Upper lobe of right lung (tissue), 1 donor: ENCODE results near the gene KIF22. TPM values are rescaled to one million over a fixed set of nuclear protein-coding genes. Genes with fewer than 3 reads are reported as not detected.

Source experiments
- ATAC-seq: fragments of 200-7000 bp; cut with Tn5 transposase; one replicate; pipeline ENCODE4 v1.9.1; 2020; ENCODE audit warnings: mild to moderate bottlenecking, moderate library complexity
- DNase-seq: peaks from one replicate; pipeline ENCODE4 v3.0.0-alpha.2; 2020
- H3K27ac ChIP-seq: fragments of 200-600 bp; one replicate; pipeline ENCODE4 v1.8.0; 2022
- H3K27me3 ChIP-seq: fragments of 200-600 bp; one replicate; pipeline ENCODE4 v1.8.0; 2022; ENCODE audit warnings: mild to moderate bottlenecking
- H3K36me3 ChIP-seq: fragments of 200-600 bp; one replicate; pipeline ENCODE4 v1.8.0; 2022
- H3K4me1 ChIP-seq: fragments of 200-600 bp; one replicate; pipeline ENCODE4 v1.8.0; 2022
- H3K4me3 ChIP-seq: fragments of 200-600 bp; one replicate; pipeline ENCODE4 v1.8.0; 2022; ENCODE audit warnings: mild to moderate bottlenecking
- H3K9me3 ChIP-seq: fragments of 200-600 bp; one replicate; pipeline ENCODE4 v1.8.0; 2022
- intact Hi-C: fragments of 100-400 bp; cut with DNase I; formaldehyde crosslinking; loops from one replicate; pipeline ENCODE4 v1.11.0; 2022
- total RNA-seq: library from RNA; stranded (reverse); fragmentation: NEBNext Ultra II Directional; extraction: Animal tissue kit (Norgen Biotek cat#: 25700); gene quantifications from one replicate; pipeline ENCODE4 v1.2.1, GENCODE V29; 2021
- TF ChIP-seq, protein P1 (sequence below): fragments of 200-600 bp; IDR thresholded peaks from one replicate; pipeline ENCODE4 v1.8.0; 2022; ENCODE audit warnings: antibody characterized with exemption
- donor health status: DM: no; HTN: yes; CAD: no; lungs with severe emphysema.

The KIF22 gene
- total RNA-seq, 1 donor from 2014 or later: 19.8 TPM

DNA sequence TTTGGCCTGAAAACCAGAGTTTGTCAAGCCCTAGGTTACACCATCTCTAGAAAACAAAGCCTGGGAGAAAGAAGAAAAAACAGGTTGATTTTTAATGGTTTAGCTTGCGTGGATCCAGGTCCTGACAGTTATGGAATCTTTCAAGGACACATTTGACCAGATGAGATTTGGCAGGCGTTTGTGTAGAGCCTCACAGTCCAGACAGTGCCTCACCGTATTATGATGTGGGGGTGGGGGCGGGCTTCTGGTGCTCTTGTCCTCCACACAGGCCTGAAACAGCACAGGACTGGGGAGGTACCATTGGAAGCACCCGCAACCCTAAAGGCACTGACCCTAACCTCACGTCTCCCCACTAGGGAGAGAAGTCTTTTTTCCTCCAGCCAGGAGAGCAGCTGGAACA lies 49.3 kb downstream of the KIF22 start:
- H3K4me1 ChIP-seq: no peaks in the 10 kb centered on the region
- no peaks in the 10 kb centered on the region for H3K9me3 ChIP-seq
- no peak overlapping the region for H3K4me3 ChIP-seq
- TF ChIP-seq, protein P1, sequence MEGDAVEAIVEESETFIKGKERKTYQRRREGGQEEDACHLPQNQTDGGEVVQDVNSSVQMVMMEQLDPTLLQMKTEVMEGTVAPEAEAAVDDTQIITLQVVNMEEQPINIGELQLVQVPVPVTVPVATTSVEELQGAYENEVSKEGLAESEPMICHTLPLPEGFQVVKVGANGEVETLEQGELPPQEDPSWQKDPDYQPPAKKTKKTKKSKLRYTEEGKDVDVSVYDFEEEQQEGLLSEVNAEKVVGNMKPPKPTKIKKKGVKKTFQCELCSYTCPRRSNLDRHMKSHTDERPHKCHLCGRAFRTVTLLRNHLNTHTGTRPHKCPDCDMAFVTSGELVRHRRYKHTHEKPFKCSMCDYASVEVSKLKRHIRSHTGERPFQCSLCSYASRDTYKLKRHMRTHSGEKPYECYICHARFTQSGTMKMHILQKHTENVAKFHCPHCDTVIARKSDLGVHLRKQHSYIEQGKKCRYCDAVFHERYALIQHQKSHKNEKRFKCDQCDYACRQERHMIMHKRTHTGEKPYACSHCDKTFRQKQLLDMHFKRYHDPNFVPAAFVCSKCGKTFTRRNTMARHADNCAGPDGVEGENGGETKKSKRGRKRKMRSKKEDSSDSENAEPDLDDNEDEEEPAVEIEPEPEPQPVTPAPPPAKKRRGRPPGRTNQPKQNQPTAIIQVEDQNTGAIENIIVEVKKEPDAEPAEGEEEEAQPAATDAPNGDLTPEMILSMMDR: no peak
- ATAC-seq (no peak), DNase-seq (no peak)
- H3K27me3 ChIP-seq: no peaks in the 10 kb centered on the region
- H3K27ac ChIP-seq: no peak overlapping the region
- intact Hi-C loops: no loop called here
- H3K36me3 ChIP-seq: peaks cover 97% of the 10 kb centered on the region

DNA sequence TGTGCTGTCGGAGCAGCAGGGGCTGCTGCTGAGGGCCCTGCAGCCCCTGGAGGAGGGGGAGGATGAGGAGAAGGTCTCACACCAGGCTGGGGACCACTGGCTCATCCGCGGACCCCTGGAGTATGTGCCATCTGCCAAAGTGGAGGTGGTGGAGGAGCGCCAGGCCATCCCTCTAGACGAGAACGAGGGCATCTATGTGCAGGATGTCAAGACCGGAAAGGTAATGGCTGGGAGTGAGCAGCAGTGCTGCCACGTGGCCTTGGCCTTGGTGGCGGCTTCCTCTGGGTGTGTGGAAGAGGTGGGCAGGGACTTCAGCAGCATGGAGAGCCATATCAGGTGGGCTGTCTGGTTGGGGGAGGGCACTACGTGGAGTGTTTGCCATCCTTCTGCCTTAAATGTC lies 49.7 kb downstream of the KIF22 start:
- intact Hi-C loops: no loop called here

DNA sequence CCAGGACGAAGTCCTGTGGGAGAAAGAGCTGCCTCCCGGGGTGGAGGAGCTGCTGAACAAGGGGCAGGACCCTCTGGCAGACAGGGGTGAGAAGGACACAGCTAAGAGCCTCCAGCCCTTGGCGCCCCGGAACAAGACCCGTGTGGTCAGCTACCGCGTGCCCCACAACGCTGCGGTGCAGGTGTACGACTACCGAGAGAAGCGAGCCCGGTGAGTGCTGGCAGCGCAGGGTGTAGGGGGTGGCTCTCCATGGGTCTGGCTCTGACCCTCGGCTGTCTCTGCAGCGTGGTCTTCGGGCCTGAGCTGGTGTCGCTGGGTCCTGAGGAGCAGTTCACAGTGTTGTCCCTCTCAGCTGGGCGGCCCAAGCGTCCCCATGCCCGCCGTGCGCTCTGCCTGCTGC lies 51.1 kb downstream of the KIF22 start:
- Histone ChIP-seq H3K27me3 (no peaks in the 10 kb centered on the region), H3K27ac (no peak overlapping the region), H3K4me1 (no peaks in the 10 kb centered on the region), H3K4me3 (no peak overlapping the region), H3K36me3 (peaks cover 97% of the 10 kb centered on the region), H3K9me3 (no peaks in the 10 kb centered on the region)
- intact Hi-C loops: no loop called here
- DNase-seq: no peak
- ATAC-seq: no peak
- TF ChIP-seq, protein P1: no peak

More for the DNA sequence above, 49.7 kb downstream of the KIF22 start:
- Histone ChIP-seq H3K4me3 (no peak overlapping the region), H3K27ac (no peak overlapping the region), H3K4me1 (no peaks in the 10 kb centered on the region), H3K9me3 (no peaks in the 10 kb centered on the region), H3K27me3 (no peaks in the 10 kb centered on the region), H3K36me3 (peaks cover 97% of the 10 kb centered on the region)
- TF ChIP-seq, protein P1: no peak
- ATAC-seq (no peak), DNase-seq (no peak)

DNA sequence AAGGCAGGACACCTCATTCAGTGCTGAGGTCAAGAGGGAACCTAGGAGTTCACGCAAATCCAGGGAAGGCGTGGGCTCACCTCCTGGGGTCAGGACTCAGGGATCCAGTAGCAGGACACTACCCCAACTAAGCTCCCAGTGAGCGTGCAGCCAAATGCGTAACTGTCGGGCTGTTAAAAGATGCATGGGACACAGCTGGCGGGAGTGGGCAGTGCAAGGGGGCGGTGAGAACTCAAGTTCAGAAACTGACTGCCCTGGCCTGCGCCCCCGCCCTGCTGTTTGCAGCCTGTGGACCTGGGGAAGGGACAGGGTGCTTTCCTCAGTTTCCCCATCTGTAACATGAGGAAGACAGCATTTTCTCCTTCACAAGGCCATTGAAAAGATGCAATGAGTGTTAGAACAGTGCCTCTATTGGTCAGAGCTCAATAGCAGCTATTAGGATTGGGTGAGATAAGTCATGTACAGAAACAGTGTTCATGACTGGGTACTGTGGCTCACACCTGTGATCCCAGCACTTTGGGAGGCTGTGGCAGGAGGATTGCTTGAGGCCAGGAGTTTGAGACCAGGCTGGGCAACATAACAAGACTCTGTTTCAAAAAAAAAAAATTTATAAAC lies 52.3 kb downstream of the KIF22 start:
- intact Hi-C loops: no loop called here

DNA sequence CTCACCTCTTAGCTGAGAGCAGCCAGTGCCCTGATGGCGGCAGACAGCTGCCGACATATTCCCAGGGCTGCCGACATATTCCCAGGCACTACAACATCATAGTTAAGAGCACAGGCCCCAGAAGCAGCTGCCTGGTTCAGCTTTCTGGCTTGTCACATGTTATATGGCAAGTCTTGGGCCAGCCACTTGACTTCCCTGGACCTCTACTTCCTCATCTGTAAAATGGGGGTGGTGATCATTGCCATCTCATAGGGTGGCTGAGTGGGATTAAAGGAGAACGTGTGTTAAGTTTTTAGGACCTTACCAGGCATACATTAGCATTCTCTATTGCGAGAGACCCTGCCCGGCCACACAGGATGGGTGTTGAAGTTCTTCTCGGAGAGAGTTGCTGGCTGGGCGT lies 53.4 kb downstream of the KIF22 start:
- Histone ChIP-seq H3K4me3 (no peak overlapping the region), H3K27ac (peak overlapping the region; percentile 11)

More for the DNA sequence above, 52.3 kb downstream of the KIF22 start:
- Histone ChIP-seq H3K27ac (no peak overlapping the region), H3K9me3 (no peaks in the 10 kb centered on the region), H3K36me3 (peaks cover 97% of the 10 kb centered on the region), H3K4me1 (no peaks in the 10 kb centered on the region), H3K4me3 (no peak overlapping the region), H3K27me3 (no peaks in the 10 kb centered on the region)
- ATAC-seq: no peak
- TF ChIP-seq, protein P1: no peak
- DNase-seq: no peak

More for the DNA sequence above, 53.4 kb downstream of the KIF22 start:
- Histone ChIP-seq H3K4me1 (no peaks in the 10 kb centered on the region), H3K27me3 (no peaks in the 10 kb centered on the region), H3K36me3 (peaks cover 88% of the 10 kb centered on the region), H3K9me3 (no peaks in the 10 kb centered on the region)
- no peak for ATAC-seq
- TF ChIP-seq, protein P1: no peak
- no peak for DNase-seq
- intact Hi-C loops: no loop called here
